Measurements from ENCODE around the gene HAUS6. TPM values are rescaled to one million over a fixed set of nuclear protein-coding genes. Genes with fewer than 3 reads are reported as not detected.

HAUS6 gene
- total RNA-seq, 1 donor from 2014 or later = 15.3 TPM

- Mint-ChIP-seq H3K27ac (no peak overlapping the region), H3K4me3 (no peak overlapping the region), H3K36me3 (ENCODE audit: low read depth) (no peaks in the 10 kb centered on the region), H3K9me3 (no peaks in the 10 kb centered on the region), H3K4me1 (no peaks in the 10 kb centered on the region), H3K27me3 (no peaks in the 10 kb centered on the region)
- ChIA-PET POLR2A (no interaction called here), CTCF (no interaction called here)
- intact Hi-C loops (cut with micrococcal nuclease) = no loop called here
- DNase-seq (no peak), ATAC-seq (ENCODE audit: low read depth) (no peak)
- no peak for TF ChIP-seq CTCF (IDR thresholded peaks at IDR 0.05)
Observed at GRCh38 chr9:19146441-19147024, 43.8 kb upstream of the HAUS6 start.

GRCh38 chr9:19145881-19146280 is 43.2 kb upstream of the HAUS6 start:
- H3K27me3 Mint-ChIP-seq = no peaks in the 10 kb centered on the region
- no peaks in the 10 kb centered on the region for H3K36me3 Mint-ChIP-seq (ENCODE audit: low read depth)
- TF ChIP-seq CTCF (IDR thresholded peaks at IDR 0.05) = no peak
- H3K4me3 Mint-ChIP-seq = no peak overlapping the region
- POLR2A ChIA-PET = no interaction called here
- no peaks in the 10 kb centered on the region for H3K9me3 Mint-ChIP-seq
- DNase-seq = no peak
- H3K27ac Mint-ChIP-seq = no peak overlapping the region
- ATAC-seq (ENCODE audit: low read depth) = no peak
- CTCF ChIA-PET = no interaction called here
- H3K4me1 Mint-ChIP-seq = no peaks in the 10 kb centered on the region
- intact Hi-C loops (cut with micrococcal nuclease) = no loop called here

GRCh38 chr9:19140259-19140658 is 37.6 kb upstream of the HAUS6 start:
- CTCF ChIA-PET = no interaction called here

GRCh38 chr9:19138084-19138483 is 35.4 kb upstream of the HAUS6 start:
- H3K4me1 Mint-ChIP-seq = peaks cover 4% of the 10 kb centered on the region
- DNase-seq = no peak
- H3K4me3 Mint-ChIP-seq = no peak overlapping the region
- intact Hi-C loops (cut with micrococcal nuclease) = no loop called here
- ChIA-PET CTCF (no interaction called here), POLR2A (interaction anchor here (0.7 kb wide), 1 partner anchor 30 kb away, joined by 4 read pairs; no protein-coding TSS in a partner anchor)
- no peaks in the 10 kb centered on the region for H3K27me3 Mint-ChIP-seq
- no peak for ATAC-seq (ENCODE audit: low read depth)
- H3K27ac Mint-ChIP-seq = no peak overlapping the region
- H3K36me3 Mint-ChIP-seq (ENCODE audit: low read depth) = no peaks in the 10 kb centered on the region
- H3K9me3 Mint-ChIP-seq = no peaks in the 10 kb centered on the region
- TF ChIP-seq CTCF (IDR thresholded peaks at IDR 0.05) = no peak

More at GRCh38 chr9:19140259-19140658, 37.6 kb upstream of the HAUS6 start:
- Mint-ChIP-seq H3K27ac (no peak overlapping the region), H3K4me1 (peaks cover 4% of the 10 kb centered on the region), H3K36me3 (ENCODE audit: low read depth) (no peaks in the 10 kb centered on the region), H3K9me3 (no peaks in the 10 kb centered on the region), H3K4me3 (no peak overlapping the region), H3K27me3 (no peaks in the 10 kb centered on the region)
- POLR2A ChIA-PET = no interaction called here
- intact Hi-C loops (cut with micrococcal nuclease) = no loop called here
- ATAC-seq (ENCODE audit: low read depth) (no peak), DNase-seq (no peak)
- no peak for TF ChIP-seq CTCF (IDR thresholded peaks at IDR 0.05)

- POLR2A ChIA-PET = no interaction called here
- CTCF ChIA-PET = no interaction called here
- no peaks in the 10 kb centered on the region for H3K9me3 Mint-ChIP-seq
- H3K4me1 Mint-ChIP-seq = peaks cover 4% of the 10 kb centered on the region
- DNase-seq = no peak
- intact Hi-C loops (cut with micrococcal nuclease) = no loop called here
- no peaks in the 10 kb centered on the region for H3K27me3 Mint-ChIP-seq
- no peak overlapping the region for H3K4me3 Mint-ChIP-seq
- no peak for TF ChIP-seq CTCF (IDR thresholded peaks at IDR 0.05)
- ATAC-seq (ENCODE audit: low read depth) = no peak
- H3K27ac Mint-ChIP-seq = no peak overlapping the region
- no peaks in the 10 kb centered on the region for H3K36me3 Mint-ChIP-seq (ENCODE audit: low read depth)
Observed at GRCh38 chr9:19137282-19137681, 34.6 kb upstream of the HAUS6 start.
